IPS-NIHi11 (cell line): ENCODE measurements around the gene RGS9.

Source experiments
- DNase-seq: peaks from one replicate; pipeline ENCODE4 v3.0.0; 2012; ENCODE audit warnings: mixed read lengths, low spot score

RGS9 gene

GRCh38 chr17:65219124-65219523 lies 82.0 kb downstream of the RGS9 start:
- no peak for DNase-seq

- DNase-seq, result no peak
Observed at GRCh38 chr17:65219707-65220106, 82.5 kb downstream of the RGS9 start.

- DNase-seq, result peak; percentile 41
Observed at GRCh38 chr17:65220732-65221131, 83.6 kb downstream of the RGS9 start.

GRCh38 chr17:65222214-65222738 lies 85.1 kb downstream of the RGS9 start:
- DNase-seq, result no peak

- DNase-seq, result no peak
Observed at GRCh38 chr17:65225061-65225460, 87.9 kb downstream of the RGS9 start.

- no peak for DNase-seq
Observed at GRCh38 chr17:65226227-65226626, 89.1 kb downstream of the RGS9 start.

- DNase-seq, result no peak
Observed at GRCh38 chr17:65227637-65228036, 90.5 kb downstream of the RGS9 start.

GRCh38 chr17:65228287-65228686 lies 91.1 kb downstream of the RGS9 start:
- DNase-seq, result no peak

GRCh38 chr17:65228734-65229620 lies 91.8 kb downstream of the RGS9 start:
- DNase-seq, result no peak

- DNase-seq, result no peak
Observed at GRCh38 chr17:65229621-65229995, 92.4 kb downstream of the RGS9 start.

GRCh38 chr17:65230040-65230439 lies 92.9 kb downstream of the RGS9 start:
- DNase-seq, result peak; percentile 29

GRCh38 chr17:65231086-65231485 lies 93.9 kb downstream of the RGS9 start:
- peak; percentile 33 for DNase-seq

- peak; percentile 88 for DNase-seq
Observed at GRCh38 chr17:65231662-65232335, 94.6 kb downstream of the RGS9 start.

GRCh38 chr17:65235284-65235683 lies 98.1 kb downstream of the RGS9 start:
- DNase-seq, result no peak

- DNase-seq, result no peak
Observed at GRCh38 chr17:65236321-65236720, 99.2 kb downstream of the RGS9 start.

GRCh38 chr17:65243838-65244625 lies 106.9 kb downstream of the RGS9 start:
- DNase-seq, result peak; percentile 61

- DNase-seq, result no peak
Observed at GRCh38 chr17:65246252-65246651, 109.1 kb downstream of the RGS9 start.

GRCh38 chr17:65249774-65250173 lies 112.6 kb downstream of the RGS9 start:
- DNase-seq, result no peak

- DNase-seq, result peak; percentile 63
Observed at GRCh38 chr17:65254166-65254565, 117.0 kb downstream of the RGS9 start.

- no peak for DNase-seq
Observed at GRCh38 chr17:65259281-65259680, 122.1 kb downstream of the RGS9 start.

- DNase-seq, result no peak
Observed at GRCh38 chr17:65259696-65260485, 122.7 kb downstream of the RGS9 start.

GRCh38 chr17:65260626-65261025 lies 123.5 kb downstream of the RGS9 start:
- no peak for DNase-seq
